Lower leg skin (tissue), 4 donors: ENCODE measurements around the gene PRELID1. TPM values are rescaled to one million over a fixed set of nuclear protein-coding genes. Genes with fewer than 3 reads are reported as not detected.

Experiments used
- DNase-seq, 2 donors: peaks; one replicate each; pipeline ENCODE4 v3.0.0-alpha.2; 2019; ENCODE audit warnings: low spot score in 2 of 2
- H3K4me3 ChIP-seq: fragments of 200-600 bp; sonication (generic); 2 replicates; pipeline ENCODE4 v1.5.1; 2017; ENCODE audit warnings: mild to moderate bottlenecking, low read depth; ENCODE audit not compliant: poor library complexity, severe bottlenecking
- POLR2A ChIP-seq, 2 donors: fragments of 450-650 bp; IDR thresholded peaks; one replicate each; pipeline ENCODE4 v1.6.1; 2016 to 2017; ENCODE audit warnings: antibody characterized with exemption in 2 of 2, mild to moderate bottlenecking in 1 of 2, moderate library complexity in 1 of 2
- WGBS, 2 donors: methylation state at CpG; one replicate each; pipeline ENCODE4 v1.1.5; 2018; 5-methylcytosine and 5-hydroxymethylcytosine counted together
- intact Hi-C: fragments of 100-400 bp; cut with DNase I; formaldehyde crosslinking; loops from one replicate; pipeline ENCODE4 v1.15.0; 2023; ENCODE audit warnings: low total_unique reads
- total RNA-seq, 4 donors: library from RNA; depleted of rRNA; stranded (reverse); fragments of >200 nt; gene quantifications; one replicate each; pipeline ENCODE4 v1.1.0, GENCODE V29; 2016
- TF ChIP-seq, protein P1 (sequence below), 3 donors: fragments of 450-650 bp; IDR thresholded peaks; one replicate each; pipeline ENCODE4 v1.5.1; 2016; ENCODE audit warnings: antibody characterized with exemption in 3 of 3, mild to moderate bottlenecking in 3 of 3, moderate library complexity in 2 of 3

Gene PRELID1
- total RNA-seq, 4 donors from 2014 or later, result 60.7 to 122 (median 96.7) TPM

GRCh38 chr5:177294632-177295031 is 9.0 kb upstream of the PRELID1 start:
- 85 to 89% methylated on average over 3 of the region's 3 CpGs for WGBS, 2 donors
- DNase-seq, result peak in 1 of 2 donors; percentile 58
- intact Hi-C loops, result no loop called here
- H3K4me3 ChIP-seq, result no peak overlapping the region
- TF ChIP-seq, protein P1, sequence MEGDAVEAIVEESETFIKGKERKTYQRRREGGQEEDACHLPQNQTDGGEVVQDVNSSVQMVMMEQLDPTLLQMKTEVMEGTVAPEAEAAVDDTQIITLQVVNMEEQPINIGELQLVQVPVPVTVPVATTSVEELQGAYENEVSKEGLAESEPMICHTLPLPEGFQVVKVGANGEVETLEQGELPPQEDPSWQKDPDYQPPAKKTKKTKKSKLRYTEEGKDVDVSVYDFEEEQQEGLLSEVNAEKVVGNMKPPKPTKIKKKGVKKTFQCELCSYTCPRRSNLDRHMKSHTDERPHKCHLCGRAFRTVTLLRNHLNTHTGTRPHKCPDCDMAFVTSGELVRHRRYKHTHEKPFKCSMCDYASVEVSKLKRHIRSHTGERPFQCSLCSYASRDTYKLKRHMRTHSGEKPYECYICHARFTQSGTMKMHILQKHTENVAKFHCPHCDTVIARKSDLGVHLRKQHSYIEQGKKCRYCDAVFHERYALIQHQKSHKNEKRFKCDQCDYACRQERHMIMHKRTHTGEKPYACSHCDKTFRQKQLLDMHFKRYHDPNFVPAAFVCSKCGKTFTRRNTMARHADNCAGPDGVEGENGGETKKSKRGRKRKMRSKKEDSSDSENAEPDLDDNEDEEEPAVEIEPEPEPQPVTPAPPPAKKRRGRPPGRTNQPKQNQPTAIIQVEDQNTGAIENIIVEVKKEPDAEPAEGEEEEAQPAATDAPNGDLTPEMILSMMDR (IDR thresholded peaks at IDR 0.05), result no peak
- no peak for TF ChIP-seq POLR2A (IDR thresholded peaks at IDR 0.05)

DNA sequence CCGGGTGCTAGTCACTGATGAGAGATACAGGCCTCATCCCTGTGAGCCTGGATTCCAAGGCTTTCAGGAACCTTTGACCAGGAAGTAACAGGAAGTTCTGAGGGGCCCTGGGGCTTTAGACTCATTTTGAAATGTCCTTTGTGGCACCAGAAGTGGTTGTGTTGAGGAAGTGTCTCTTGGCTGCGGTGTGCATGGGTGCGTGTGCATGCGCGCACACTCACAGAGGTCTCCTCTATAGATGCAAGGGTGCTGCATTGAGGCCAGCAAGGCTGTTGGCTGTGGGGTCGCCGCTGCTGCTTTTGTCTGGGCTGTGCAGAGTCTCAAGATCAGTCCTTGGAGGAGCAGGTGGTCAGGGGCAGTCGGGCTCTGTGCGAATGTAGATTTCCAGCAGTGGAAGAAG is 7.7 kb upstream of the PRELID1 start:
- no peak overlapping the region for H3K4me3 ChIP-seq
- TF ChIP-seq POLR2A (IDR thresholded peaks at IDR 0.05), result no peak
- TF ChIP-seq, protein P1 (IDR thresholded peaks at IDR 0.05), result no peak
- 86 to 87% methylated on average over 9 of the region's 9 CpGs for whole genome bisulfite sequencing, 2 donors
- DNase-seq, result peak in 1 of 2 donors; percentile 81
- intact Hi-C loops, result no loop called here

DNA sequence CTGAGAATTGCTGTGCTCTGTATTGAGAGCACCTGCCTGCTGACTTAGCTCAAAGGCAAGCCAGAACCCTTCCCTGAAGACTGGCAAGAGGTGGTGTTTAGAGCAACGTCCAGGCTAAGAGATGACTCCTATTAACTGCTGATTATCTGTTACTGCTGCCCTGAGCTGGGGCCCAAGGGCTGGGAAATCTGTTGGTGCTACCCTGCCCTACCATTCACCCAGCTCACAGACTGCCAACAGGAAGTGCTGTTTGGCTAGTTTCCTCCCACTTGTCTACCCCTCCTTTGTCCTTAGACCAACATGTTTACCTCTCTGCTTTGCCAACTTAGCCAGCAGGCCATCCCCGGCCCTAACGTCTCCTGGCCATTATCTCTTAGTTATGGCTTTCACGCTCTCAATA is 7.0 kb upstream of the PRELID1 start:
- DNase-seq, result peak in 1 of 2 donors; percentile 74
- intact Hi-C loops, result no loop called here
- WGBS, 2 donors, result 49 to 58% methylated on average over 4 of the region's 4 CpGs
- no peak overlapping the region for H3K4me3 ChIP-seq
- TF ChIP-seq, protein P1 (IDR thresholded peaks at IDR 0.05), result no peak
- TF ChIP-seq POLR2A (IDR thresholded peaks at IDR 0.05), result no peak

- no peak for DNase-seq
- intact Hi-C loops, result no loop called here
- H3K4me3 ChIP-seq, result no peak overlapping the region
- WGBS, 2 donors, result 84 to 97% methylated on average over 2 of the region's 2 CpGs
- TF ChIP-seq, protein P1 (IDR thresholded peaks at IDR 0.05), result no peak
- TF ChIP-seq POLR2A (IDR thresholded peaks at IDR 0.05), result no peak
Observed at GRCh38 chr5:177297922-177298321, 5.7 kb upstream of the PRELID1 start.

GRCh38 chr5:177299697-177300096 is 3.9 kb upstream of the PRELID1 start:
- intact Hi-C loops, result loop anchor here (10.0 kb wide), 1 partner anchor 185 kb away; no protein-coding TSS in a partner anchor
- TF ChIP-seq, protein P1 (IDR thresholded peaks at IDR 0.05), result no peak
- no peak for TF ChIP-seq POLR2A (IDR thresholded peaks at IDR 0.05)
- 69 to 80% methylated on average over 9 of the region's 9 CpGs for WGBS, 2 donors
- no peak overlapping the region for H3K4me3 ChIP-seq
- no peak for DNase-seq

DNA sequence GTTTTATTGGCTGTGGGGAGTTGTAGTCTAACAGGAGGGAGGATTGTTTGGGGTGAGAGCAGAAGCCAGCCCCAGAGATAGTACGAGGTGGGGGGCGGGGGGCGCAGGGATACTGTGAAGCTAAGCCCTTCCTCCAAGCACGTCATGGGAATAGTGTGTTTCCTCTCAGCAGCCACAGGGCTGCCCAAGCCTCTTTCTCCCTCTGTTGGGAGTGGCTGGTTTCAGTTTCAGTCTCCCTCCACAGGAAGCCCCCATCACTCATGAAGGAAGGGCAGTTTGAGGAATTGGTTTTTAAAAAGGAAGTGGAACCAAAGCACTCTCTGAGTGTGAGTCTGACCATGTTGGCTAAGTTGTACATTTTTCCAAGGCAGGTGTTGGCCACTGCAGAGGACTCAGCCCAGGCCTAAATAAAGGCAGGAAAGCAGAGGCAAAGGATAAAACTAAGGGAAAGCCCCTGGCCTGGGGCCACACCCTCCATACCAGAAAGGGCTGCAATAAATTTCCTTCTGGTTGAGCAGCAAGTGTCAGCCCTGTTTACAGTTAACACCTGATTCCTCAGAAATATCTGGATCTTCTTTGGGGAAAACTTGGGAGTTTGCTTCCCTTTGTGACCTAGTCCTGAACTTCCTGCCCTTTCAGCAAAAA is 3.2 kb upstream of the PRELID1 start:
- TF ChIP-seq POLR2A (IDR thresholded peaks at IDR 0.05), result no peak
- TF ChIP-seq, protein P1 (IDR thresholded peaks at IDR 0.05), result no peak
- intact Hi-C loops, result loop anchor here (10.0 kb wide), 1 partner anchor 186 kb away; no protein-coding TSS in a partner anchor
- no peak overlapping the region for H3K4me3 ChIP-seq
- peak in 1 of 2 donors; percentile 59 for DNase-seq
- WGBS, 2 donors, result 14 to 30% methylated on average over 4 of the region's 4 CpGs
